PC-9 (cell line): ENCODE data around the gene RAMACL.

Source experiments
- CTCF ChIP-seq: fragments of 200-600 bp; sonication (generic); conservative IDR thresholded peaks from 2 replicates; pipeline ENCODE4 v1.6.1; 2017; ENCODE audit warnings: mixed run types, antibody characterized with exemption, mild to moderate bottlenecking, moderate library complexity
- EZH2 ChIP-seq: fragments of 200-600 bp; sonication (generic); IDR thresholded peaks from 2 replicates; pipeline ENCODE4 v1.8.0; 2017; ENCODE audit warnings: antibody characterized with exemption, low read depth

- TF ChIP-seq CTCF = no peak
- TF ChIP-seq EZH2 = no peak
Measured at GRCh38 chr6:166630462-166630861, 44.0 kb upstream of the RAMACL start.
